NCI-H1436 treated with DMSO at 0.1 percent for 48 hours (cell line): ENCODE measurements around the gene XK.
"Not testable (repeated sequence)": the region's sequence is repeated elsewhere in the genome, so short reads cannot be mapped to it uniquely, and the experiment has no call there.

Experiments
- DNase-seq: peaks from one replicate; lab custom pipeline; 2025; lab: John Stamatoyannopoulos, UW

XK gene, protein sequence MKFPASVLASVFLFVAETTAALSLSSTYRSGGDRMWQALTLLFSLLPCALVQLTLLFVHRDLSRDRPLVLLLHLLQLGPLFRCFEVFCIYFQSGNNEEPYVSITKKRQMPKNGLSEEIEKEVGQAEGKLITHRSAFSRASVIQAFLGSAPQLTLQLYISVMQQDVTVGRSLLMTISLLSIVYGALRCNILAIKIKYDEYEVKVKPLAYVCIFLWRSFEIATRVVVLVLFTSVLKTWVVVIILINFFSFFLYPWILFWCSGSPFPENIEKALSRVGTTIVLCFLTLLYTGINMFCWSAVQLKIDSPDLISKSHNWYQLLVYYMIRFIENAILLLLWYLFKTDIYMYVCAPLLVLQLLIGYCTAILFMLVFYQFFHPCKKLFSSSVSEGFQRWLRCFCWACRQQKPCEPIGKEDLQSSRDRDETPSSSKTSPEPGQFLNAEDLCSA

DNA sequence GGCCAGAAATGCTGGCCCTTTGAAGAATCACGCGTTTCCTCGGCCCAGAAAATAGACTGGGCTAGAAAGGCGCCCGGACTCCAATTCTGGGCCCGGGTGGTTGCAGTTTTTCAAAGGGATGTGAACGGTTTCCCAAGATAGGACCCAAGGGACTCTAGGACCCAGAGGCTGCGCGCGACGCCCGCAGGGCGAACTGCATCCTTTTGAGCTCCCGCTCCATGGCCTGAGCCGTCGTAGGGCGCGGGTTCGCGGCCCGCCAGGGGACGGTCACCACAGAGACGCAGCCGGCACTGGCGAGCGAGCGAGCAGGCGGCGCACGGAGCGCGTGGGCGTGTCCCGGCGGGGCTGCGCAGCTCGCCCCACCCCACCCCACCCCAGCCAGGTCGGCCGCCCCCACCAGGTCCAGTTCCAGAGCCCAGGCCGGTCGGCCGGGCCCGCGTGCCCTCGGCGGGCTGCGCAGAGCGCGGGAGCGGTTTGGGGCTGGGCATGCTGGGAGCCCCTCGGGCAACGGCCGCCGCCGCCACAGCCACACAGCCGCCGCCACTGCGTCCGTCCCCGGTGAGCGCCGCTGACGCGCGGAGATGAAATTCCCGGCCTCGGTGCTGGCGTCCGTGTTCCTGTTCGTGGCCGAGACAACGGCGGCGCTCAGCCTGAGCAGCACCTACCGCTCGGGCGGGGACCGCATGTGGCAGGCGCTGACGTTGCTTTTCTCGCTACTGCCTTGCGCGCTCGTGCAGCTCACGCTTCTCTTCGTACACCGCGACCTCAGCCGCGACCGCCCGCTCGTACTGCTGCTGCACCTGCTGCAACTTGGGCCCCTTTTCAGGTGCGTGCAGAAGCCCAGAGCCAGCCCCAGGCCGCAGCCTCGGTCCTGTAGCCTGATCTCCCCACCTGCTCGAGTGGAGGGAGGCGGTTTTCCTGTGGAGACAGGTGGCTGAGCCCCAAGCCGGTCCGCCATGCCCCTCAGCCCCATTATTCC, at the start of gene XK:
Gene XK, plus strand, starts transcription at position 411 of the 979 bp plus-strand sequence. Its CDS starts 171 bp downstream, at position 582.
- DNase-seq: no peak

- DNase-seq: no peak
Measured at GRCh38 chrX:37638047-37638446, 47.5 kb upstream of the XK start.

DNA sequence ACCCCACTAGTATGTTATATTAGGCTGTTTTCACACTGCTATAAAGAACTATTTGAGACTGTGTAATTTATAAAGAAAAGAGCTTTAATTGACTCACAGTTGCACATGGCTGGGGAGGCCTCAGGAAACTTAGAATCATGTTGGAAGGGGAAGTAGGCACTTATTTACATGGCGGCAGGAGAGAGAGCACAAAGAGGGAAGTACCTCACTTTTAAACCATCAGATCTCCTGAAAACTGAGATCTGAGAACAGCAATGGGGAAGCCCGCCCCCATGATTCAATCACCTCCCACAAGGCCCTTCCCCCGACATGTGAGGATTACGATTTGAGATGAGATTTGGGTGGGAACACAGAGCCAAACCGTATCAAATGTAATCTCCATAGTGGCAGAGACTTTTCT, 45.4 kb upstream of the XK start:
- DNase-seq: no peak

GRCh38 chrX:37641859-37642258, 43.7 kb upstream of the XK start:
- no peak for DNase-seq

DNA sequence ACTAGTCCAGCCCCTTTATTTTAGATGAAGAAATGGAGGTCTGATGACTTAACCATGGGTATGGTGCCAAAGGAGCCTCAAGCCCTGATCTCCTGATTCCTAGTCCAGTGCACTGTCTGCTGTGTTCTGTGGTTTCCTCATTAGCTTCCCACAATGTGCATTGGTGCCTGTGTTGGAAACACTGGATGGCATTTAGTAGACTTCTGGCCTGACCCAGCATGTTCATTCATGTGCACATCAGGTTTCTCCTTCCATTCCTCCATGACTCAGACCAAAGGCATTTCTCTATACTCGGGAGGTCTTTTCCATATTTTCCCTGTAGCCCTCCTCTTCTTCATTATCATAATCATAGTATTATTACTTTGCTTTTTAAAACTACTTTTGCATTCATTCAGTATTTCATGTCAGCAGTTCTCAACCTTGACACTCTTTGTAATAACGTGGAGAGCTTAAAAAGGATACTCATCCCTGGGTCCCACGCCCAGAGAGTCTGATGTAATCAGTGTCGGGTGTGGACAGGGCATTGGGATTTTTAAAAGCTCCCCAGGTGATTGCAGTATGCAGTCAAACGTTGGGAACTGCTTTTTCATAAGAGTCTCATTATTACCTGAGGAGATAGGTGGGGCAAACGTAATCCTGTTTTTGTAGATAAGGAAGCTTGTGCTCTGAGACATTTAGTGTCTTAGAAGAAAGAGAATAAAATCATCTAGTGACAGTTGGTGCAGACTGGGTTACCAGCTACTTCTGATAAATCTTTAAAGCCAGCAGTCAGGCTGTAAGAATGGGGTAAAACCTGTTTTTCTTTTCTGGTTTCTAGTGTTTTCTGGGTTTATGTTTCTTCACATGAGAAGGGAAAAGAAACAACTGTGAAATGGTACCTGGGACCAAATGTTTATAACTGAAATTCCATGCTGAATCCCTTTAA, 40.9 kb upstream of the XK start:
- no peak for DNase-seq

DNA sequence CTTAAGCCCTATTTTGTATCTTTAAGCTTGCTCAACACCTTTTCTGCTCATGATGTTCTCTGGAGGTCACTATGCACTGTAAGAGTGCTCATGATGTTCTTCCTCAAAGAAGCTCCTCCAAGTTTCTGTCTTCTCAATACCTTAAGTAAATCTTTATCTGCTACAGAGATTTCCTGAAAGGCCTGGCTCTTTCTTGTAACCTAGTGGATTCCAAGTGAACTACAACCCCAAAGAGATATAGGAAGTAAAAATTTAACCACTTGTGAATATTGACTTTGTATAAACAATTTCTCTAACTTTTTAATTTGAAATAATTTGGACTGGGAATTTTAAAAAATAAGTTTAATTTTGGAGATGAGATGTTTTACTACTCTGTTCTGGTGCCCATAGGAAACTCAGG, 39.3 kb upstream of the XK start:
- no peak for DNase-seq

DNA sequence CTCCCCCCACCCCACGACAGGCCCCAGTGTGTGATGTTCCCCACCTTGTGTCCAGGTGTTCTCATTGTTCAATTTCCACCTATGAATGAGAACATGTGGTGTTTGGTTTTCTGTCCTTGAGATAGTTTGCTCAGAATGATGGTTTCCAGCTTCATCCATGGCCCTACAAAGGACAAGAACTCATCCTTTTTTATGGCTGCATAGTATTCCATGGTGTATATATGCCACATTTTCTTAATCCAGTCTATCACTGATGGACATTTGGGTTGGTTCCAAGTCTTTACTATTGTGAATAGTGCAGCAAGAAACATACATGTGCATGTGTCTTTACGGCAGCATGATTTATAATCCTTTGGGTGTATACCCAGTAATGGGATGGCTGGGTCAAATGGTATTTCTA, 34.7 kb upstream of the XK start:
- DNase-seq: not testable (repeated sequence)

DNA sequence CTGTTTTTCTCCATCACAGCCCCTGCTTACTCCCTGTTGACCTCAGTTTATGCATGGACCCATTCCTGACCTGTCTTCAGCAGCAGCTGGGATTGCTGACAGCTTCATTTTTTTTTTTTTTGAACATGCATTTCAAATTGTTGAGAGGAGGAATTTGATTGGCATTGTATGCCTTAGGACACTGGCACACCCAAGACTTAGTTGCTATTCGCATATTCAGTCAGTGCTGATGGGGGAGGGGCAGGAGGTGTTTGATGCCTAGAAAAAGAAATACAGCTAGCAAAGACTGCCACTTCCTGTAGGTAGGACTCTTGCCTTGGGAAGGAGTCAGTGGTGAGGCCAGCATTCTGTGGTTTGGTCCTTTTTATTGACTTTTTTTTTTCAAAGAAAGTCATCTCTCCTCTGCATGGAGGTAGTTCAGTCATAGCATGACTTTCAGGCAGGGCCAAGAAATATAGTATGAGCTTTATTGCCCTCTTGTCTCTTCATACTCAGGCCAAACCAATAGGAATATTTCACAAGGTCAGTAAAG, 33.6 kb upstream of the XK start:
- no peak for DNase-seq

GRCh38 chrX:37652589-37653231, 32.9 kb upstream of the XK start:
- no peak for DNase-seq

DNA sequence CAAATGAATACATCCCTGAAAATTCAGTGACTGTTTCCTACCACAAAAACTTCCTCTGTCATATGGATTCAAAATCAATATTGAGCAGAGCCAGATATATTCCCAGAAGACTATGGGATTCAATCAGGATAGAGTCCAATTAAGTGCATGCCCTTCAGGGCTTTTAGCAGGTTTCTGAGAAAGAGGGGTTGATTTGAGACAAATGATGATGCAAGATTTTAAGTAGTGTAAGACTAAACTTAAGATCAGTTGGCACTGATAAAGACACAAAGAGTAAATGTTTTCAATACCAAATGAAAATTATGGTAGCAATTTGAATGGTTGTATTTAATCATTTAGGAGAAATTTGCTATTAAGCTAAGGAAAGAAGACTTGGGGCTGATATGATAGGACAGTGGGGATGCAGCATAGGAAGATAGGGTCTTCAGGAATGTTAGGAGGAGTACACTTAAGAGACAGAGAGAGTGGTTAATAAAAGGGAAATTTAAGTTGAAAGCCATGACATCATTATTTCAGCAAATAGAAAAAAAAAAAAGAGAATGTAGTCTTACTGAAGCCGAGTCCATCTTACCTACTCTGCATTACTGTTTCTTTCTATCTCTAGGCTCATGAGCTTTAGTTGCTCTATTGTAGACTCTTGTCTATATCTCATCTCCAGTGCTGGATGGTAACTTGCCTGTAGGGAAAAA, 32.0 kb upstream of the XK start:
- DNase-seq: no peak

- no peak for DNase-seq
Measured at GRCh38 chrX:37658343-37659030, 27.1 kb upstream of the XK start.

DNA sequence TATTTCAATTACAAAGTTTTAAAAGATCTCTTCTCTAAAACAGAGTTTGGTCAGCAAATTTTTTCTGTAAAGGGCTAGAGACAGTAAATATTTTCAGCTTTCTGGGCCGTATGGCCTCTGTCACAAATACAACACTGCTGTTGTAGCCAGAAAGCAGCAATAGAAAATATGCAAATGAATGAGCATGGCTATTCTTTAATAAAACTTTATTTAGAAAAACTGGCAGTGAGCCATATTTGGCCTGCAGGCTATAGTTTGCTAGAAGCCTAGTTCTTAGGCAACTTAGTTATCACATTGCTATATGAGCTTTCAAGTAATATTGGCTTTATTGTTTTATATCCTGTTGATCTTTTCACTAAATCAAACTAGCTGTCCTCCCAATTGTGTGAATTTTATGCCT, 26.5 kb upstream of the XK start:
- no peak for DNase-seq

GRCh38 chrX:37662181-37662580, 23.4 kb upstream of the XK start:
- DNase-seq: no peak

DNA sequence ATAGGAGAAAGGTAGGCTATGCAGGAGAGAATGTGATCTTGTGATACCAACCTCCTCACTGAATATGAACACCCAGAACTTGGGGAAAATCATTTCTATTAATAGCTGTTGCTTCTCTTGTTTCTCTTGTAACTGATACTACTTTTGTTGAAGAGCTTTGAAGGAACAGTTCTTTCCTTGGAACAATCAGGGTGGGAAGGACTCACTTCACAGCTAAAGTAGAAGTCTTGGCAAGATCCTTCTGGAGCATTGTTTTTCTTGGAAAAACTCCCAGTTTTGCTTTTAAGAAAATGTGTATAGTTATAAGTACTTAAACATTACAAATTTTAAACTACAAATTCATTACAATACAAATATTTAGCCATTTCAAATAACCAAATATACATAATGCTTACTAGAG, 19.1 kb upstream of the XK start:
- DNase-seq: no peak

DNA sequence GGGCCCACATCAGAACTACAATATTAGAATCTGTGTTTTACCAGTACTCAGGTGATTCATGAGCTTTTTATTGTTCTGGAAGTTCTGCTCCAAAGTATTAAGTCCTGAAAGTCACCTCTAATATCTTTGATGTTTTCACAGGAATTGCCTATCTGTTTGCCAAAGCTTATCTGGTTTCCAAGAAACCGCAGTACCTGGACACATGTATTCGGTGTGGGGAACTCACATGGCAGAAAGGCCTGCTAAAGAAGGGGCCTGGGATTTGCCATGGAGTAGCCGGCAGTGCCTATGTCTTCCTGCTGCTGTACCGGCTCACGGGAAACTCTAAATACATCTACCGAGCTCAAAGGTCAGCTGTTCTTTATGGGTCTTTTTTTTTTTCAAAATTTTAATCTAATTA, 18.4 kb upstream of the XK start:
- DNase-seq: no peak

DNA sequence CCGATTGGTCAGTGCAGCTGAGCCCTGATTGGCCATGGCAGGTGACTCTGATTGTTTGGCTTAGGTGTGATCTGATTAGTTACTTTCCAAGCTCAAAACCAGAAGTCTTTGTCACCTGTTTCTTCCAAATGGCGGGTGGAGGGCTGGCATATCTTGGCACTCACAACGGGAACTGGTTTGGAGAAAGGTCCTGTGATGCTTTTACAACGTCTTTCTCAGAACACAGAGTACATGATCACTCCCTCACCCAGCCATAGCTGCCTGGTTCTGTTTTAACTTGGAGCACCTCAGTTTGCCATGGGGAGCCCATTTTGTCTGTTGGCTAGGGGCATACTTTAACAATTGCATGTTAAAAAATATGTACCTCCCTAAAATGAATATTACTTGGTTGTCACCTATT, 13.0 kb upstream of the XK start:
- no peak for DNase-seq

- DNase-seq: no peak
Measured at GRCh38 chrX:37676811-37677210, 8.8 kb upstream of the XK start.

DNA sequence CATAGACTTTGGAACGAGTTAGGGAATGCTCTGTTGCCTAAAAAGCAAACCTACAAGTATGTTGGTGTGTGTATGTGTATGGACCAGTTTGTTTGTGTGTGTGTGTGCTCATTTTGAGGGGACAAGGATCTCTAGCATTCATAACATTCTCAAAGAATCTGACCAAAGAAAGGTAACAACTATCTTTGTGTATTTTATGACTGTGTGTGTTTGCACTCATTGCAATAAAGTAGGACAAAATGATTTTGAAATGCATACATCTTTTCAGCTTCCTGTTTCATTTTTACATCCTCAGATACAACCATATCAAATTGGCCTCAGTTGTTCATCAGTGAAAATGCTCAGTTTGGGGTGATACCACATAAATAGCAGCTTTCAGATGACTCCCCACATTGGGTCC, 8.3 kb upstream of the XK start:
- no peak for DNase-seq

GRCh38 chrX:37677765-37678164, 7.8 kb upstream of the XK start:
- no peak for DNase-seq

- no peak for DNase-seq
Measured at GRCh38 chrX:37678574-37678973, 7.0 kb upstream of the XK start.
